Uterus (tissue), 2 donors: Measurements from ENCODE around the gene GBGT1.

ENCODE experiments used
- CTCF ChIP-seq, 4 experiments: fragments of 200-600 bp in 2 of 4; fragments of 450-650 bp in 2 of 4; sonication (generic) in 2 of 4; IDR thresholded peaks; one replicate each; pipeline ENCODE4 v1.5.1; 2016 to 2019; ENCODE audit warnings: antibody characterized with exemption in 4 of 4, mild to moderate bottlenecking in 2 of 4, moderate library complexity in 1 of 4
- POLR2A ChIP-seq, 2 donors: fragments of 450-650 bp; IDR thresholded peaks; one replicate each; pipeline ENCODE4 v1.6.1; 2016; ENCODE audit warnings: antibody characterized with exemption in 2 of 2, mild to moderate bottlenecking in 1 of 2, moderate library complexity in 1 of 2

GRCh38 chr9:133171161-133171961 is 7.6 kb upstream of the GBGT1 start:
- TF ChIP-seq CTCF (IDR thresholded peaks at IDR 0.05), result no peak
- no peak for TF ChIP-seq POLR2A (IDR thresholded peaks at IDR 0.05)
